GM19328 (cell line): ENCODE results near the gene KDM6B.

ENCODE experiments used
- ATAC-seq: cut with Tn5 transposase; IDR thresholded peaks from one replicate; pipeline ENCODE4 v1.9.1; 2021; ENCODE audit warnings: mild to moderate bottlenecking, moderate library complexity; ENCODE audit not compliant: unreplicated experiment

Gene KDM6B

GRCh38 chr17:7839190-7839875, 5.3 kb downstream of the KDM6B start:
- ATAC-seq = no peak

GRCh38 chr17:7839876-7840261, 5.9 kb downstream of the KDM6B start:
- no peak for ATAC-seq

- no peak for ATAC-seq
These were observed 6.4 kb downstream of the KDM6B start for GRCh38 chr17:7840441-7840840.

- no peak for ATAC-seq
These were observed 6.9 kb downstream of the KDM6B start for GRCh38 chr17:7840875-7841274.

DNA sequence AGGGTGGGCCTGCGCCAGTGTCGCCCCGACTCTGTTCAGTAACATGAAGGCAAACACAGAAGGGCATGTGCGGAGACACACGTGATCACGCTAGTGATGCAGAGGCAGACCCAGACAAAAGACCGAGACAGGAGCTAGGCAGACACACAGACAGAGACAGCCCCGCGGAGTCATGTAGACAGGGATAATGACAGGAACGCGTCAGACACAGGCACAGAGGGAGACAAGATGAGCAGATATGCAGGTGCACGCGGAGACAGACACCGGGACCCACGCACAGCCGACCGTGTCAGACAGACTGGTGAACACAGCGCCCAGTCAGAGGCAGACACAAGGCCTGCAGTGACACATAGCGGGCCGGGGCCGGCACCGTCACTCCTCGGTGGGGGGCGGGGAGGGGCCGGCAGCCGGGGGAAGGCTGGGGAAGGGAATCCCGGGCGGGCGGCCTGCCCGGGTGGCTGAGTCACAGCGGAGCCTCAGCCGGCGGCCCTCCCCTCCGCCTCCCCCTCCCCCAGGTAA, 7.4 kb downstream of the KDM6B start:
- ATAC-seq = no peak

GRCh38 chr17:7841915-7842379, 7.9 kb downstream of the KDM6B start:
- ATAC-seq = no peak

- ATAC-seq = no peak
These were observed 8.6 kb downstream of the KDM6B start for GRCh38 chr17:7842380-7843256.

- ATAC-seq = no peak
These were observed 9.2 kb downstream of the KDM6B start for GRCh38 chr17:7843257-7843535.

GRCh38 chr17:7843536-7844291, 9.7 kb downstream of the KDM6B start:
- no peak for ATAC-seq

GRCh38 chr17:7844292-7845154, 10.5 kb downstream of the KDM6B start:
- ATAC-seq = peak; percentile 46

DNA sequence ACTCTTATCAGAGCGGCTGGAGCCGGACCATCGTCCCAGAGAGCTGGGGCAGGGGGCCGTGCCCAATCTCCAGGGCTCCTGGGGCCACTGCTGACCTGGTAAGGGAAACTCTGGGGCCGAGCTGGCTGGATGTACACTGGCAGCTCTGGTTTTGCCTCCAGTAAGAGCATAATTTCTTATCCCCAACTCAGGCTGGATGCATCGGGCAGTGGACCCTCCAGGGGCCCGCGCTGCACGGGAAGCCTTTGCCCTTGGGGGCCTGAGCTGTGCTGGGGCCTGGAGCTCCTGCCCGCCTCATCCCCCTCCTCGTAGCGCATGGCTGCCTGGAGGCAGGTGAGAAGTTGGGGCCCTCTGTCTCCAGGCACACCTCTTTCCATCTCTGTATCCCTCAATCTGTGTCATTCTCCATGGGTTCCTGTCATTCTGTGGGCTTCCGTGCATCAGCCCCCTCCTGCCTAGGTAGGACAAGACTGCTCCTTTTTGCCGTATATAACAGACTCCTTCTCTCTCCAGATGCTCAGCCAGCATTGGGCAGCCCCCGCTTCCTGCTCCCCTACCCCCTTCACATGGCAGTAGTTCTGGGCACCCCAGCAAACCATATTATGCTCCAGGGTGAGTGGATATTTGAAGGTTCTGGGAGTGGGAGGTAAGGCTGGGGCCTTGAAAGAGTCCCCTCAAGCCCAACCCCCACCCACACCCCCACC, 11.5 kb downstream of the KDM6B start:
- ATAC-seq = no peak

- ATAC-seq = no peak
These were observed 12.2 kb downstream of the KDM6B start for GRCh38 chr17:7846063-7846735.

GRCh38 chr17:7846765-7847661, 13.0 kb downstream of the KDM6B start:
- ATAC-seq = no peak

DNA sequence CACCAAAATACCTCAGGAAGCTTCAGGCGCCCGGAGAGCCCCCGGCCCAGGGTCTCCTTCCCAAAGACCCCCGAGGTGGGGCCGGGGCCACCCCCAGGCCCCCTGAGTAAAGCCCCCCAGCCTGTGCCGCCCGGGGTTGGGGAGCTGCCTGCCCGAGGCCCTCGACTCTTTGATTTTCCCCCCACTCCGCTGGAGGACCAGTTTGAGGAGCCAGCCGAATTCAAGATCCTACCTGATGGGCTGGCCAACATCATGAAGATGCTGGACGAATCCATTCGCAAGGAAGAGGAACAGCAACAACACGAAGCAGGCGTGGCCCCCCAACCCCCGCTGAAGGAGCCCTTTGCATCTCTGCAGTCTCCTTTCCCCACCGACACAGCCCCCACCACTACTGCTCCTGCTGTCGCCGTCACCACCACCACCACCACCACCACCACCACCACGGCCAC, 14.1 kb downstream of the KDM6B start:
- no peak for ATAC-seq

DNA sequence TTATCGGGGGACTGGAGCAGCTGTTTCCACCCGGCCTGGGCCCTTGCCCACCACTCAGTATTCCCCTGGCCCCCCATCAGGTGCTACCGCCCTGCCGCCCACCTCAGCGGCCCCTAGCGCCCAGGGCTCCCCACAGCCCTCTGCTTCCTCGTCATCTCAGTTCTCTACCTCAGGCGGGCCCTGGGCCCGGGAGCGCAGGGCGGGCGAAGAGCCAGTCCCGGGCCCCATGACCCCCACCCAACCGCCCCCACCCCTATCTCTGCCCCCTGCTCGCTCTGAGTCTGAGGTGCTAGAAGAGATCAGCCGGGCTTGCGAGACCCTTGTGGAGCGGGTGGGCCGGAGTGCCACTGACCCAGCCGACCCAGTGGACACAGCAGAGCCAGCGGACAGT, 14.7 kb downstream of the KDM6B start:
- no peak for ATAC-seq

DNA sequence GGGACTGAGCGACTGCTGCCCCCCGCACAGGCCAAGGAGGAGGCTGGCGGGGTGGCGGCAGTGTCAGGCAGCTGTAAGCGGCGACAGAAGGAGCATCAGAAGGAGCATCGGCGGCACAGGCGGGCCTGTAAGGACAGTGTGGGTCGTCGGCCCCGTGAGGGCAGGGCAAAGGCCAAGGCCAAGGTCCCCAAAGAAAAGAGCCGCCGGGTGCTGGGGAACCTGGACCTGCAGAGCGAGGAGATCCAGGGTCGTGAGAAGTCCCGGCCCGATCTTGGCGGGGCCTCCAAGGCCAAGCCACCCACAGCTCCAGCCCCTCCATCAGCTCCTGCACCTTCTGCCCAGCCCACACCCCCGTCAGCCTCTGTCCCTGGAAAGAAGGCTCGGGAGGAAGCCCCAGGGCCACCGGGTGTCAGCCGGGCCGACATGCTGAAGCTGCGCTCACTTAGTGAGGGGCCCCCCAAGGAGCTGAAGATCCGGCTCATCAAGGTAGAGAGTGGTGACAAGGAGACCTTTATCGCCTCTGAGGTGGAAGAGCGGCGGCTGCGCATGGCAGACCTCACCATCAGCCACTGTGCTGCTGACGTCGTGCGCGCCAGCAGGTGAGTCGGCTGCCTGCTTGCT, 15.2 kb downstream of the KDM6B start:
- ATAC-seq = no peak

GRCh38 chr17:7849751-7850504, 15.9 kb downstream of the KDM6B start:
- ATAC-seq = no peak
